ENCODE data around the gene ECSIT. TPM values are rescaled to one million over a fixed set of nuclear protein-coding genes. Genes with fewer than 3 reads are reported as not detected.
A peak's percentile ranks its signal among the peaks of the same experiment; 100 is the strongest.

ECSIT gene
- total RNA-seq, 1 donor from 2014 or later: 49.6 TPM

GRCh38 chr19:11538232-11539036 is 9.5 kb upstream of the ECSIT start, which contains the start of gene CNN1:
Gene CNN1 (plus strand): TSS chr19:11538851. CDS start chr19:11538928, 77 bp downstream.
- peak within 1 kb of the TSS; percentile 94 for H3K27ac ChIP-seq
- no peaks in the 10 kb centered on the region for H3K9me3 ChIP-seq
- no peak for DNase-seq (ENCODE audit: extremely low spot score in 2 of 2)
- no peaks in the 10 kb centered on the region for H3K36me3 ChIP-seq
- H3K4me3 ChIP-seq: peak within 1 kb of the TSS; percentile 43 to 56
- H3K27me3 ChIP-seq: no peaks in the 10 kb centered on the region
- peaks cover 39% of the 10 kb centered on the region for H3K4me1 ChIP-seq
- TF ChIP-seq CTCF (IDR thresholded peaks at IDR 0.05): no peak
- TF ChIP-seq POLR2A (IDR thresholded peaks at IDR 0.05): peak in 1 of 2 donors; percentile 74
- peak; percentile 71 to 97 for TF ChIP-seq POLR2AphosphoS5 (IDR thresholded peaks at IDR 0.05; ENCODE audit: insufficient read depth in 1 of 2, low read depth in 1 of 2)
- intact Hi-C loops (cut with DNase I): no loop called here

GRCh38 chr19:11535792-11536595 is 7.1 kb upstream of the ECSIT start:
- TF ChIP-seq POLR2A (IDR thresholded peaks at IDR 0.05) (peak in 1 of 2 donors; percentile 21), POLR2AphosphoS5 (IDR thresholded peaks at IDR 0.05; ENCODE audit: insufficient read depth in 1 of 2, low read depth in 1 of 2) (peak; percentile 56 to 86), CTCF (IDR thresholded peaks at IDR 0.05) (peak; percentile 55 to 84 (median 64))
- Histone ChIP-seq H3K9me3 (no peaks in the 10 kb centered on the region), H3K36me3 (no peaks in the 10 kb centered on the region), H3K4me3 (peak overlapping the region; percentile 25 to 42), H3K4me1 (peaks cover 39% of the 10 kb centered on the region), H3K27ac (peak overlapping the region; percentile 94), H3K27me3 (no peaks in the 10 kb centered on the region)
- DNase-seq (ENCODE audit: extremely low spot score in 2 of 2): no peak
- intact Hi-C loops (cut with DNase I): no loop called here

GRCh38 chr19:11534948-11535347 is 6.0 kb upstream of the ECSIT start:
- Histone ChIP-seq H3K4me3 (no peak overlapping the region), H3K36me3 (no peaks in the 10 kb centered on the region), H3K27me3 (no peaks in the 10 kb centered on the region), H3K9me3 (no peaks in the 10 kb centered on the region), H3K27ac (peak overlapping the region; percentile 94), H3K4me1 (peaks cover 35% of the 10 kb centered on the region)
- TF ChIP-seq POLR2A (IDR thresholded peaks at IDR 0.05) (no peak), CTCF (IDR thresholded peaks at IDR 0.05) (no peak), POLR2AphosphoS5 (IDR thresholded peaks at IDR 0.05; ENCODE audit: insufficient read depth in 1 of 2, low read depth in 1 of 2) (no peak)
- DNase-seq (ENCODE audit: extremely low spot score in 2 of 2): no peak
- intact Hi-C loops (cut with DNase I): no loop called here

- Histone ChIP-seq H3K9me3 (no peaks in the 10 kb centered on the region), H3K27ac (no peak overlapping the region), H3K4me3 (no peak overlapping the region), H3K36me3 (no peaks in the 10 kb centered on the region), H3K4me1 (peaks cover 35% of the 10 kb centered on the region), H3K27me3 (no peaks in the 10 kb centered on the region)
- no peak for TF ChIP-seq POLR2A (IDR thresholded peaks at IDR 0.05)
- TF ChIP-seq POLR2AphosphoS5 (IDR thresholded peaks at IDR 0.05; ENCODE audit: insufficient read depth in 1 of 2, low read depth in 1 of 2): no peak
- no peak for TF ChIP-seq CTCF (IDR thresholded peaks at IDR 0.05)
- no peak for DNase-seq (ENCODE audit: extremely low spot score in 2 of 2)
- intact Hi-C loops (cut with DNase I): no loop called here
These were observed 5.6 kb upstream of the ECSIT start for GRCh38 chr19:11534538-11534937.

Data from vagina (tissue), 2 donors.